HFFc6 (cell line): ENCODE results near the gene EFHC1. TPM values are rescaled to one million over a fixed set of nuclear protein-coding genes. Genes with fewer than 3 reads are reported as not detected.

ENCODE experiments used
- DNase-seq: peaks from one replicate; pipeline ENCODE4 v3.0.0-alpha.2; 2018
- H3K27ac Mint-ChIP-seq: 2 replicates; pipeline ENCODE4 v1.8.0; 2020; ENCODE audit warnings: mild to moderate bottlenecking, mixed read lengths
- H3K27me3 Mint-ChIP-seq: 2 replicates; pipeline ENCODE4 v1.8.0; 2021; ENCODE audit warnings: mild to moderate bottlenecking, moderate library complexity, mixed read lengths; ENCODE audit not compliant: insufficient read depth
- H3K36me3 Mint-ChIP-seq: 2 replicates; pipeline ENCODE4 v1.8.0; 2021; ENCODE audit warnings: low read depth, mixed read lengths
- H3K4me1 Mint-ChIP-seq: 2 replicates; pipeline ENCODE4 v1.8.0; 2020; ENCODE audit warnings: low read depth, mixed read lengths
- H3K4me3 Mint-ChIP-seq: 2 replicates; pipeline ENCODE4 v1.8.0; 2020; ENCODE audit warnings: mild to moderate bottlenecking, moderate library complexity, mixed read lengths
- H3K9me3 Mint-ChIP-seq: 2 replicates; pipeline ENCODE4 v1.8.0; 2020; ENCODE audit warnings: mild to moderate bottlenecking, mixed read lengths
- CTCF ChIP-seq: fragments of 200-600 bp; sonication (generic); IDR thresholded peaks from 2 replicates; pipeline ENCODE4 v1.5.0; 2021; ENCODE audit warnings: antibody characterized with exemption, mild to moderate bottlenecking
- total RNA-seq, 6 experiments: library from RNA; stranded (reverse); fragmentation: NEBNext Ultra II Directional; extraction: Animal tissue kit (Norgen Biotek cat#: 25700); gene quantifications; 2 replicates in 1 of 6; 3 replicates in 5 of 6; pipeline ENCODE4 v1.2.3, GENCODE V29; 2021

EFHC1 gene
- total RNA-seq, 6 experiments from 2014 or later = 10.0 to 17.3 (median 13.8) TPM

- Mint-ChIP-seq H3K4me3 (peak overlapping the region; percentile 79), H3K27ac (peak overlapping the region; percentile 98), H3K36me3 (peaks cover 87% of the 10 kb centered on the region), H3K9me3 (peaks cover 4% of the 10 kb centered on the region; the same call in 1 of the 2 replicates), H3K27me3 (peaks cover 34% of the 10 kb centered on the region), H3K4me1 (peaks cover 97% of the 10 kb centered on the region)
- no peak for TF ChIP-seq CTCF
- DNase-seq = no peak
Measured at GRCh38 chr6:52508261-52508739, 88.2 kb downstream of the EFHC1 start.

GRCh38 chr6:52509281-52510212 lies 89.4 kb downstream of the EFHC1 start:
- peak; percentile 78 for DNase-seq

GRCh38 chr6:52510213-52510562 lies 90.0 kb downstream of the EFHC1 start:
- H3K4me1 Mint-ChIP-seq = peaks cover 97% of the 10 kb centered on the region
- H3K4me3 Mint-ChIP-seq = peak overlapping the region; percentile 29
- no peak for DNase-seq
- no peak for TF ChIP-seq CTCF
- H3K9me3 Mint-ChIP-seq = peaks cover 4% of the 10 kb centered on the region; the same call in 1 of the 2 replicates
- H3K27me3 Mint-ChIP-seq = peaks cover 33% of the 10 kb centered on the region
- peaks cover 89% of the 10 kb centered on the region for H3K36me3 Mint-ChIP-seq
- H3K27ac Mint-ChIP-seq = peak overlapping the region; percentile 98

More at GRCh38 chr6:52509281-52510212, 89.4 kb downstream of the EFHC1 start:
- peaks cover 89% of the 10 kb centered on the region for H3K36me3 Mint-ChIP-seq
- H3K4me3 Mint-ChIP-seq = peak overlapping the region; percentile 79
- H3K4me1 Mint-ChIP-seq = peaks cover 97% of the 10 kb centered on the region
- no peak for TF ChIP-seq CTCF
- peak overlapping the region; percentile 98 for H3K27ac Mint-ChIP-seq
- H3K9me3 Mint-ChIP-seq = peaks cover 4% of the 10 kb centered on the region; the same call in 1 of the 2 replicates
- peaks cover 33% of the 10 kb centered on the region for H3K27me3 Mint-ChIP-seq

- no peak for TF ChIP-seq CTCF
- peaks cover 97% of the 10 kb centered on the region for H3K4me1 Mint-ChIP-seq
- H3K27ac Mint-ChIP-seq = peak overlapping the region; percentile 98
- DNase-seq = no peak
- H3K4me3 Mint-ChIP-seq = peak overlapping the region; percentile 67
- peaks cover 30% of the 10 kb centered on the region for H3K27me3 Mint-ChIP-seq
- H3K9me3 Mint-ChIP-seq = peaks cover 4% of the 10 kb centered on the region; the same call in 1 of the 2 replicates
- H3K36me3 Mint-ChIP-seq = peaks cover 89% of the 10 kb centered on the region
Measured at GRCh38 chr6:52511163-52511562, 91.0 kb downstream of the EFHC1 start.

- H3K27ac Mint-ChIP-seq = peak overlapping the region; percentile 98
Measured at GRCh38 chr6:52511572-52512151, 91.5 kb downstream of the EFHC1 start.

More at GRCh38 chr6:52511572-52512151, 91.5 kb downstream of the EFHC1 start:
- Mint-ChIP-seq H3K9me3 (peaks cover 4% of the 10 kb centered on the region; the same call in 1 of the 2 replicates), H3K27me3 (peaks cover 25% of the 10 kb centered on the region), H3K36me3 (peaks cover 89% of the 10 kb centered on the region), H3K4me3 (peak overlapping the region; percentile 80), H3K4me1 (peaks cover 97% of the 10 kb centered on the region)
- peak; percentile 65 for DNase-seq
- no peak for TF ChIP-seq CTCF
